Activated CD8-positive, alpha-beta T cell treated with anti-CD3 and anti-CD28 coated beads for 36 hours (primary cell): Measurements from ENCODE around the gene IL22RA1. TPM values are rescaled to one million over a fixed set of nuclear protein-coding genes. Genes with fewer than 3 reads are reported as not detected.
A peak's percentile ranks its signal among the peaks of the same experiment; 100 is the strongest.

Experiments
- ATAC-seq: fragments of 200-7000 bp; cut with Tn5 transposase; one replicate; pipeline ENCODE4 v1.10.0; 2021; ENCODE audit warnings: mild to moderate bottlenecking, moderate library complexity
- CTCF ChIA-PET: fragments of 350-600 bp; sonication (Branson Sonifier 250); formaldehyde crosslinking; loops from one replicate; lab custom pipeline; 2021; ENCODE audit warnings: antibody characterized with exemption; lab: Charles Lee
- POLR2A ChIA-PET: fragments of 350-600 bp; sonication (Branson Sonifier 250); formaldehyde crosslinking; loops from one replicate; lab custom pipeline; 2021; ENCODE audit warnings: antibody characterized with exemption; lab: Charles Lee
- DNase-seq: peaks from one replicate; pipeline ENCODE4 v3.0.0-alpha.2; 2020
- H3K27ac Mint-ChIP-seq: one replicate; pipeline ENCODE4 v1.8.0; 2021; ENCODE audit warnings: mild to moderate bottlenecking, mixed read lengths
- H3K27me3 Mint-ChIP-seq: one replicate; pipeline ENCODE4 v1.8.0; 2021; ENCODE audit warnings: mixed read lengths
- H3K36me3 Mint-ChIP-seq: one replicate; pipeline ENCODE4 v1.8.0; 2021; ENCODE audit warnings: low read depth, mixed read lengths
- H3K4me1 Mint-ChIP-seq: one replicate; pipeline ENCODE4 v1.8.0; 2021; ENCODE audit warnings: low read depth, mixed read lengths
- H3K4me3 Mint-ChIP-seq: one replicate; pipeline ENCODE4 v1.8.0; 2021; ENCODE audit warnings: mild to moderate bottlenecking, moderate library complexity, mixed read lengths
- H3K9me3 Mint-ChIP-seq: one replicate; pipeline ENCODE4 v1.8.0; 2021; ENCODE audit warnings: mixed read lengths
- CTCF ChIP-seq: fragments of 200-600 bp; IDR thresholded peaks from one replicate; pipeline ENCODE4 v1.8.0; 2022; ENCODE audit warnings: antibody characterized with exemption, mild to moderate bottlenecking
- intact Hi-C: fragments of 100-400 bp; cut with micrococcal nuclease; formaldehyde crosslinking; loops from one replicate; pipeline ENCODE4 v1.10.0; 2022
- total RNA-seq, 2 experiments: library from RNA; stranded (reverse); gene quantifications; one replicate each; pipeline ENCODE4 v1.2.3, GENCODE V29; 2021

Gene IL22RA1
- total RNA-seq, 2 experiments from 2014 or later, result not detected

GRCh38 chr1:24155011-24155782 lies 12.3 kb upstream of the IL22RA1 start:
- ATAC-seq (no peak), DNase-seq (peak; percentile 38)
- ChIA-PET POLR2A (interaction anchor here (0.6 to 1.6 kb wide), 2 partner anchors 10 to 245 kb away, joined by 4 to 5 read pairs; no protein-coding TSS in a partner anchor), CTCF (interaction anchor here (0.7 to 6.8 kb wide), 9 partner anchors 9 to 237 kb away, joined by 3 to 87 read pairs (median 3); no protein-coding TSS in a partner anchor)
- Mint-ChIP-seq H3K4me1 (peaks cover 12% of the 10 kb centered on the region), H3K36me3 (peaks cover 6% of the 10 kb centered on the region), H3K27me3 (peaks cover 21% of the 10 kb centered on the region), H3K9me3 (no peaks in the 10 kb centered on the region), H3K4me3 (no peak overlapping the region), H3K27ac (no peak overlapping the region)
- peak; percentile 41 for TF ChIP-seq CTCF
- intact Hi-C loops, result no loop called here

DNA sequence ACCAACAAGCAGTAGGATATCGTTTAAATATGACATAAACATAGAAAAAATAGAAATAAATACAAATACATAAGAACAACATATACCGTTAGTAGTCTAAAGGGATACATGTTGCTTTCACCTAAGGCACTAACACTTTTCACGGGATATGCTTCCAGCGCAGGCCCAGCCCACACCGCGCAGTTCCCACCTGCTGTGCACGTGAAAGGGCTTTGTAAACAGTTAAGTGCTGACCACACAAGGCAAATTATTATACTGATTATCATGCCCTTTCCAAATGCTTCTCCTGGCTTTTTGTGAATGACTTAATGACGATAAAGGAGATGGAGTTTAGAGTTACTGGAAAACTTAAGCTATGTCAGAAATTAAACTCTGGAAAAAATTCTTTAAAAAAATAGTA lies 11.3 kb upstream of the IL22RA1 start:
- DNase-seq, result no peak
- Mint-ChIP-seq H3K4me1 (peaks cover 18% of the 10 kb centered on the region), H3K27me3 (peaks cover 28% of the 10 kb centered on the region), H3K27ac (no peak overlapping the region), H3K4me3 (no peak overlapping the region), H3K9me3 (no peaks in the 10 kb centered on the region), H3K36me3 (peaks cover 4% of the 10 kb centered on the region)
- POLR2A ChIA-PET, result no interaction called here
- ATAC-seq, result no peak
- TF ChIP-seq CTCF, result no peak
- intact Hi-C loops, result loop anchor here (5.0 kb wide), 1 partner anchor 33 kb away; the partner anchor contains the start of gene IFNLR1
- CTCF ChIA-PET, result interaction anchor here (1.0 to 6.8 kb wide), 9 partner anchors 13 to 238 kb away, joined by 3 to 87 read pairs (median 5); no protein-coding TSS in a partner anchor

DNA sequence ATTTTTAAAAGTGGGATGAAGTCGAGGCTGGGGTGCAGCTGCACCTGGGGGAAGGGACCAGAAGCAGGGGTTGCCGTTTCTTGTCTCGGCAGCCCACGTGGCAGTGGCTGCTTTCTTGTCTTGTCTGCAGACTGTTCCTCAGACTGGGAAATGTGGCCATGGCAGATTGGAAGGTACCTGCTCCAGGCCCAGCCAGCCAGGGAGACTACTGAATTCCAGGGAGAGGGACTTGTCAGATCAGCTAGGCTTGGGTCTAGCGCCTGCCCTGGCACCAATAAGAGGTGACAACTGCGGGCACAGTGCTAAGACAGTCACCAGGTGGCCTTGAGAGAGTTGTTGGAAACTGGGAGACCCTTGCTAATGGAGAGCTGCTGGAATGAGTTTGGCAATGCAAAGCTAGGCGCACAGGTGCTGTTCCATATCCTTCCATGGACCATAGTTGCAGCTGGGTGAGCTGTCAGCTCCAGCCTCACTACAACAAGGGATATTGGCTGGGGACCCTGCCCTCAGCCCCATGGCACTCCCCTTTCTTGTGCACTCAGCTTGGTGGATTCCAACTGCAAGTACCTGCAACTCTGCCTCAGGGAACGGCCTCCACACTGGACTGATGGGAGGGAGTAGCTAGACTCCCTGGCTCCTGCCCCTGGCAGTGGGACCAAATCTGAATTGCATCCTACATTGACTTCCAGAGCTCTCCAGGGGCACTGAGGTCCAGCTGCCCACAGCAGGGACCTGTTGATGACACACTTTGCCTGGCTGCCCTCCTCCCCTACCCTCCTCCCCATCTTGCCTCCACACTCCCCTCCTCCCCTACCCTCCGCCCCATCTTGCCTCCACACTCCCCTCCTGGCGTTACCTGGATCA lies 9.9 kb upstream of the IL22RA1 start:
- no peak overlapping the region for H3K27ac Mint-ChIP-seq
- no peak for TF ChIP-seq CTCF
- no peak for ATAC-seq
- H3K27me3 Mint-ChIP-seq, result peaks cover 33% of the 10 kb centered on the region
- peaks cover 18% of the 10 kb centered on the region for H3K4me1 Mint-ChIP-seq
- POLR2A ChIA-PET, result interaction anchor here (0.7 to 1.5 kb wide), 3 partner anchors 26 to 349 kb away, joined by 3 read pairs; no protein-coding TSS in a partner anchor
- DNase-seq, result no peak
- H3K4me3 Mint-ChIP-seq, result no peak overlapping the region
- intact Hi-C loops, result loop anchor here (5.0 kb wide), 1 partner anchor 34 kb away; the partner anchor contains the start of gene IFNLR1
- H3K36me3 Mint-ChIP-seq, result peaks cover 3% of the 10 kb centered on the region
- no peaks in the 10 kb centered on the region for H3K9me3 Mint-ChIP-seq
- CTCF ChIA-PET, result interaction anchor here (1.5 to 6.8 kb wide), 4 partner anchors 9 to 240 kb away, joined by 3 to 87 read pairs (median 30); no protein-coding TSS in a partner anchor

DNA sequence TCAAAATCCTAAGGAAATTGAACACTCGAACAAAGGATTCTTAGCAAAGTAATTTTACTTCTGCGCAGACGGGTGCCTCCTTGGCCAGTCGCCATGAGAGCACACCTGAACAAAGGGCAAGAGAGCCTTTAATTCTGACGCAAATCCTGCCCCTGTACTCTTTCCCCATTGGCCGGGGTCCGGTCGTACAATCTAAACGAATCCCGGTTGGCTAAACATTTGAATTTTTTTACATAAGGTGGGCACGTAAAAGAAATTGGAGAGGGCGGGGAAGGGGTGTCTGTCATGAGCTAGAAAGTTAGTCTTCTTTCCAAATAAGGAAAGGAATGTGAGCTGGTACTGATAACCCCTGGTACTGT lies 8.2 kb upstream of the IL22RA1 start:
- Mint-ChIP-seq H3K4me3 (peak overlapping the region; percentile 61), H3K27me3 (peaks cover 36% of the 10 kb centered on the region), H3K27ac (no peak overlapping the region), H3K4me1 (peaks cover 18% of the 10 kb centered on the region), H3K36me3 (no peaks in the 10 kb centered on the region), H3K9me3 (no peaks in the 10 kb centered on the region)
- TF ChIP-seq CTCF, result no peak
- intact Hi-C loops, result loop anchor here (5.0 kb wide), 1 partner anchor 36 kb away; the partner anchor contains the start of gene IFNLR1
- ChIA-PET POLR2A (interaction anchor here (1.1 to 1.6 kb wide), 2 partner anchors 36 to 40 kb away, joined by 3 to 6 read pairs; partner anchors contain the start of gene IFNLR1), CTCF (interaction anchor here (0.7 to 6.8 kb wide), 19 partner anchors 7 to 436 kb away, joined by 3 to 87 read pairs (median 4); partner anchors contain the start of genes IL22RA1 and STPG1)
- DNase-seq (peak; percentile 41), ATAC-seq (no peak)
